SK-N-SH treated with all-trans-retinoic acid at 6 μM for 48 hours (cell line): ENCODE measurements around the gene KIFBP.

ENCODE experiments used
- ATAC-seq: fragments of 200-7000 bp; cut with Tn5 transposase; 3 replicates; pipeline ENCODE4 v1.9.1; 2020; ENCODE audit warnings: mild to moderate bottlenecking, moderate library complexity
- ARNTL ChIP-seq: fragments of 450-650 bp; formaldehyde crosslinking; IDR thresholded peaks from 2 replicates; pipeline ENCODE4 v1.5.0; 2020; ENCODE audit warnings: low read depth, mild to moderate bottlenecking, moderate library complexity, borderline replicate concordance
- BACH2 ChIP-seq: fragments of 250-450 bp; sonication (Bioruptor Pico); IDR thresholded peaks from 2 replicates; pipeline ENCODE4 v1.9.0; 2021; ENCODE audit warnings: mild to moderate bottlenecking, borderline replicate concordance
- CSDC2 ChIP-seq: fragments of 250-450 bp; sonication (Bioruptor Pico); IDR thresholded peaks from 2 replicates; pipeline ENCODE4 v1.5.0; 2020; ENCODE audit warnings: mild to moderate bottlenecking, moderate library complexity
- ESRRG ChIP-seq: fragments of 250-450 bp; sonication (Bioruptor Pico); IDR thresholded peaks from 2 replicates; pipeline ENCODE4 v1.6.1; 2021; ENCODE audit warnings: mild to moderate bottlenecking
- GLIS3 ChIP-seq: fragments of 250-450 bp; sonication (Bioruptor Pico); IDR thresholded peaks from 2 replicates; pipeline ENCODE4 v1.5.0; 2020; ENCODE audit warnings: mild to moderate bottlenecking, moderate library complexity
- ISL1 ChIP-seq: fragments of 250-450 bp; sonication (Bioruptor Pico); IDR thresholded peaks from 2 replicates; pipeline ENCODE4 v2.1.2; 2022; ENCODE audit warnings: mild to moderate bottlenecking, moderate library complexity
- OSR1 ChIP-seq: fragments of 250-450 bp; sonication (Bioruptor Pico); IDR thresholded peaks from 2 replicates; pipeline ENCODE4 v1.8.0; 2022; ENCODE audit warnings: moderate library complexity, mild to moderate bottlenecking, inconsistent platforms
- PPARA ChIP-seq: fragments of 250-450 bp; sonication (Bioruptor Pico); IDR thresholded peaks from 2 replicates; pipeline ENCODE4 v1.5.0; 2020; ENCODE audit warnings: mild to moderate bottlenecking, borderline replicate concordance
- RARB ChIP-seq: fragments of 250-450 bp; sonication (Bioruptor Pico); IDR thresholded peaks from 2 replicates; pipeline ENCODE4 v1.8.0; 2021; ENCODE audit warnings: mild to moderate bottlenecking, moderate library complexity
- SNAI2 ChIP-seq: fragments of 250-450 bp; sonication (Bioruptor Pico); IDR thresholded peaks from 2 replicates; pipeline ENCODE4 v1.5.0; 2020; ENCODE audit warnings: mild to moderate bottlenecking, moderate library complexity
- TCF4 ChIP-seq: fragments of 250-450 bp; sonication (Bioruptor Pico); IDR thresholded peaks from 2 replicates; pipeline ENCODE4 v1.8.0; 2021; ENCODE audit warnings: mild to moderate bottlenecking, moderate library complexity, borderline replicate concordance
- TOX ChIP-seq: fragments of 250-450 bp; sonication (Bioruptor Pico); IDR thresholded peaks from 2 replicates; pipeline ENCODE4 v1.8.0; 2021; ENCODE audit warnings: mild to moderate bottlenecking, moderate library complexity, borderline replicate concordance
- ZC3H10 ChIP-seq: fragments of 250-450 bp; sonication (Bioruptor Pico); IDR thresholded peaks from 2 replicates; pipeline ENCODE4 v1.5.1; 2021; ENCODE audit warnings: mild to moderate bottlenecking, moderate library complexity
- ZFP3 ChIP-seq: fragments of 250-450 bp; sonication (Bioruptor Pico); IDR thresholded peaks from 2 replicates; pipeline ENCODE4 v1.5.0; 2020; ENCODE audit warnings: mild to moderate bottlenecking, moderate library complexity
- ZFP30 ChIP-seq: fragments of 450-650 bp; formaldehyde crosslinking; IDR thresholded peaks from 2 replicates; pipeline ENCODE4 v1.5.0; 2022; ENCODE audit warnings: mild to moderate bottlenecking, moderate library complexity
- ZNF565 ChIP-seq: fragments of 450-650 bp; formaldehyde crosslinking; conservative IDR thresholded peaks from 2 replicates; pipeline ENCODE4 v1.5.0; 2020; ENCODE audit warnings: low read depth, mild to moderate bottlenecking, moderate library complexity
- ZNF70 ChIP-seq: fragments of 450-650 bp; formaldehyde crosslinking; IDR thresholded peaks from 2 replicates; pipeline ENCODE4 v1.5.0; 2020; ENCODE audit warnings: mild to moderate bottlenecking, moderate library complexity
- ZNF8 ChIP-seq: fragments of 450-650 bp; formaldehyde crosslinking; IDR thresholded peaks from 2 replicates; pipeline ENCODE4 v1.5.0; 2020; ENCODE audit warnings: mild to moderate bottlenecking, moderate library complexity
- TF ChIP-seq, protein P1 (sequence below): fragments of 250-450 bp; sonication (Bioruptor Pico); IDR thresholded peaks from 2 replicates; pipeline ENCODE4 v1.8.0; 2020; ENCODE audit warnings: mild to moderate bottlenecking, moderate library complexity, borderline replicate concordance
- TF ChIP-seq, protein P2 (sequence below): fragments of 250-450 bp; sonication (Bioruptor Pico); IDR thresholded peaks from 2 replicates; pipeline ENCODE4 v1.8.0; 2021; ENCODE audit warnings: low read depth, mild to moderate bottlenecking, moderate library complexity, borderline replicate concordance
- TF ChIP-seq, protein P3 (sequence below): fragments of 250-450 bp; sonication (Bioruptor Pico); IDR thresholded peaks from 2 replicates; pipeline ENCODE4 v1.5.1; 2020; ENCODE audit warnings: low read depth, mild to moderate bottlenecking, moderate library complexity
- TF ChIP-seq, protein P4 (sequence below): fragments of 250-450 bp; sonication (Bioruptor Pico); IDR thresholded peaks from 2 replicates; pipeline ENCODE4 v1.5.1; 2021; ENCODE audit warnings: mild to moderate bottlenecking, moderate library complexity

The KIFBP gene

DNA sequence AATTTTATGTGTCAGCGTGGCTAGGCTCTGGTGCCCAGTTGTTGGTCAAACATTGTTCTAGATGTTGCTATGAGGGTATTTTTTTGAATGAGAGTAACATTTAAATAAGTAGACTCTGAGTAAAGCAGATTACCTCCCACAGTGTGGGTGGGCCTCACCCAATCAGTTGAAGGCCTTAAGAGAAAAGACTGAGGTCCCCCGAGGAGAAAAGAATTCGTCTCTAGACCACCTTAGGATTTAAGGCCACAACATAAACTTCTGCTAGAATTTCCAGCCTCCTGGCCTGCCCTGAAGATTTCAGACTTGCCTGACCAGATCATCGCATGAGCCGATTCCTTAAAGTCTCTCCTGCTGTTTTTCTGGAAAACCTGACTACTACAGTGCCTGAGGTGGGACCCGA, 54.2 kb downstream of the KIFBP start:
- no peak for TF ChIP-seq RARB
- ATAC-seq: no peak

DNA sequence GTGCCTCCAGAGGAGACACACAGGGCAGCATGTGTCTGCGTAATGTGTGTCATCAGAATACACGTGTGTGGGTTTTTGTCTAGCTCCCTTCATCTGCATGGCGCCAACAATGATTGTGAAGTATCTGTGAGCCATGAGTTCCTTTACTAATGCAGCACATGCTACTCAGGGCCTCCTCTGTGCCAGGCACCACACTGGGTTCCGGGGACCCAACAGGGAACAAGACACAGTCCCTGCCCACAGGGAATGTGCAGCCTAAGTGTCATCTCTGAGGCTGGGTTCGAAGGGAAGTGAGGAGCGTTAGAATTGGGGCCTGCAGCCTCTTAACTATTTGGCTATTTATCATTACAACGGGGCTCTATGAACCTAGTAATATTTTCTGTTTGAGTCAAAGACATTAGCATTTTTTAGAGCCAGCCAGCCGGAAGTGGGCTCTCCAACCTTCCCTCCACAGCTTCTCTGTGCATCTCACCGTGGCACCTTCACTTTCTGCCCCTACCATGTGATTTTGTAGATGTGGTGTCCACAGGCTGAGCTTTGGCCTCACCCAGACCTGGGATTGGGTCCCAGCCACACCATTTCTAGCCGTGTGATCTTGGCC, 55.4 kb downstream of the KIFBP start:
- no peak for ATAC-seq
- TF ChIP-seq, protein P1, sequence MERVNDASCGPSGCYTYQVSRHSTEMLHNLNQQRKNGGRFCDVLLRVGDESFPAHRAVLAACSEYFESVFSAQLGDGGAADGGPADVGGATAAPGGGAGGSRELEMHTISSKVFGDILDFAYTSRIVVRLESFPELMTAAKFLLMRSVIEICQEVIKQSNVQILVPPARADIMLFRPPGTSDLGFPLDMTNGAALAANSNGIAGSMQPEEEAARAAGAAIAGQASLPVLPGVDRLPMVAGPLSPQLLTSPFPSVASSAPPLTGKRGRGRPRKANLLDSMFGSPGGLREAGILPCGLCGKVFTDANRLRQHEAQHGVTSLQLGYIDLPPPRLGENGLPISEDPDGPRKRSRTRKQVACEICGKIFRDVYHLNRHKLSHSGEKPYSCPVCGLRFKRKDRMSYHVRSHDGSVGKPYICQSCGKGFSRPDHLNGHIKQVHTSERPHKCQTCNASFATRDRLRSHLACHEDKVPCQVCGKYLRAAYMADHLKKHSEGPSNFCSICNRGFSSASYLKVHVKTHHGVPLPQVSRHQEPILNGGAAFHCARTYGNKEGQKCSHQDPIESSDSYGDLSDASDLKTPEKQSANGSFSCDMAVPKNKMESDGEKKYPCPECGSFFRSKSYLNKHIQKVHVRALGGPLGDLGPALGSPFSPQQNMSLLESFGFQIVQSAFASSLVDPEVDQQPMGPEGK (CRISPR knock-in tag): no peak
- TF ChIP-seq TOX (CRISPR knock-in tag) (no peak), ARNTL (CRISPR knock-in tag) (no peak), ZNF8 (CRISPR knock-in tag) (no peak)

DNA sequence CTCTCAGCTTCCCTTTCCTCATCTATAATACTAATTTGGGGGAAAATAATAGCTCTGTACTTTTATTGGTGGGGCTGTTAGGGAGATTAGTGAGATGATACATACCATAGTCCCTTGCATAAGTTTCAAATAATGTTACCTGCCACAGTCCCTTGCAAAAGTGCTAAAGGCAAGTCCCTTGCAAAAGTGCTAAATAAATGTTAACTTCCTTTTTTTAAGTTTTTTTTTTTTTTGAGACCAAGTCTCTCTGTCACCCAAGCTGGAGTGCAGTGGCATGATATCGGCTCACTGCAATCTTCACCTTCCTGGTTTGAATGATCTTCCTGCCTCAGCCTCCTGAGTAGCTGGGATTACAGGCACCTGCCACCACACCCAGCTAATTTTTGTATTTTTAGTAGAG, 55.9 kb downstream of the KIFBP start:
- no peak for ATAC-seq

DNA sequence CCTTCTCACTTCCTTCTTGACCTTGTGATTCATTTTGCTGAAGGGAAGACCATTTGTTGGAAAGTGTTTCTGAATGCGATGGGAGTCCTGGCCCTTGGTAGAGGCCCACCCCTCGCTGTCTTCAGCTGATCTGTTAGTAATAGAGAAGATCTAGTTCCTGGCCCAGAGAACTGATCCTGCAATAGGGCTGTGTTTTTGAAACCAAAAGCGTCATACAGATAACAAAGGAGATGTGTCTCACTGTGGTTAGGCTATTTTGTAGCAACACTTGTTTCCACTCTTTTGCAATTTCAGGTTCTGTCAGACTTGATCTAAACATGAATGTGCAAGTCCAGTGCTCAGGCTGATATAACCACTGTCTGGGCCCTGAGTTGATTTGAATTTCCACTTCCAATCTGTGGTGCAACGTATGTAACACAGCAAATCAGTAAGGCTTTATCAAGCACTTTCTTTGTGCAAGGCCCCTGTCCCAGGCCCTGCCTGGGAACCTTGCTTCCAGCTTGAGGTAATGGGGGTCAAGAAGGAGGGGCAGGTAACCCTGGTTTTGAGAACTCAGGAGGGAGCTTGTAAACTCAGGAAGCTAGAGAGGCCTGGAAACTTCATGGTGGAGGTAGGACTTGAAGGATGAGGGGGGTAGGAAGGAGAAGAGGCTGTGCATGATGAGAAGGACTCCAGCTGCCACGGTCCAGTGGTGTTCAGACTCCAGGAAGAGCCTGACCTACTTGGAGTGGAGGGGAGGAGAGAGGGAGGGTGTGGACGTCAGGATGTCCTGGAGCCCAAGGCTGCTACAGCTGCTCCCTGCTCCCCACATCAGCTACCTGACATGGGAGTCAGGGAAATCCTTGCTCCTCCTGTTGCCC, 57.1 kb downstream of the KIFBP start:
- ATAC-seq: no peak
- TF ChIP-seq, protein P2, sequence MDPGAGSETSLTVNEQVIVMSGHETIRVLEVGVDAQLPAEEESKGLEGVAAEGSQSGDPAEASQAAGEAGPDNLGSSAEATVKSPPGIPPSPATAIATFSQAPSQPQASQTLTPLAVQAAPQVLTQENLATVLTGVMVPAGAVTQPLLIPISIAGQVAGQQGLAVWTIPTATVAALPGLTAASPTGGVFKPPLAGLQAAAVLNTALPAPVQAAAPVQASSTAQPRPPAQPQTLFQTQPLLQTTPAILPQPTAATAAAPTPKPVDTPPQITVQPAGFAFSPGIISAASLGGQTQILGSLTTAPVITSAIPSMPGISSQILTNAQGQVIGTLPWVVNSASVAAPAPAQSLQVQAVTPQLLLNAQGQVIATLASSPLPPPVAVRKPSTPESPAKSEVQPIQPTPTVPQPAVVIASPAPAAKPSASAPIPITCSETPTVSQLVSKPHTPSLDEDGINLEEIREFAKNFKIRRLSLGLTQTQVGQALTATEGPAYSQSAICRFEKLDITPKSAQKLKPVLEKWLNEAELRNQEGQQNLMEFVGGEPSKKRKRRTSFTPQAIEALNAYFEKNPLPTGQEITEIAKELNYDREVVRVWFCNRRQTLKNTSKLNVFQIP: no peak
- TF ChIP-seq SNAI2 (CRISPR knock-in tag) (no peak), ZNF8 (CRISPR knock-in tag) (no peak), ZC3H10 (no peak), ZNF70 (CRISPR knock-in tag) (no peak), GLIS3 (CRISPR knock-in tag) (no peak), ESRRG (CRISPR knock-in tag) (no peak), PPARA (CRISPR knock-in tag) (no peak), RARB (no peak), ZFP3 (CRISPR knock-in tag) (no peak), OSR1 (CRISPR knock-in tag) (no peak), ZNF565 (CRISPR knock-in tag) (no peak), ISL1 (CRISPR knock-in tag) (no peak)
- TF ChIP-seq, protein P3, sequence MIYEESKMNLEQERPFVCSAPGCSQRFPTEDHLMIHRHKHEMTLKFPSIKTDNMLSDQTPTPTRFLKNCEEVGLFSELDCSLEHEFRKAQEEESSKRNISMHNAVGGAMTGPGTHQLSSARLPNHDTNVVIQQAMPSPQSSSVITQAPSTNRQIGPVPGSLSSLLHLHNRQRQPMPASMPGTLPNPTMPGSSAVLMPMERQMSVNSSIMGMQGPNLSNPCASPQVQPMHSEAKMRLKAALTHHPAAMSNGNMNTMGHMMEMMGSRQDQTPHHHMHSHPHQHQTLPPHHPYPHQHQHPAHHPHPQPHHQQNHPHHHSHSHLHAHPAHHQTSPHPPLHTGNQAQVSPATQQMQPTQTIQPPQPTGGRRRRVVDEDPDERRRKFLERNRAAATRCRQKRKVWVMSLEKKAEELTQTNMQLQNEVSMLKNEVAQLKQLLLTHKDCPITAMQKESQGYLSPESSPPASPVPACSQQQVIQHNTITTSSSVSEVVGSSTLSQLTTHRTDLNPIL (CRISPR knock-in tag): no peak

More for the DNA sequence above, 55.9 kb downstream of the KIFBP start:
- TF ChIP-seq ZNF8 (CRISPR knock-in tag) (no peak), GLIS3 (CRISPR knock-in tag) (no peak), ESRRG (CRISPR knock-in tag) (no peak), SNAI2 (CRISPR knock-in tag) (no peak), ZNF565 (CRISPR knock-in tag) (no peak), PPARA (CRISPR knock-in tag) (no peak), ARNTL (CRISPR knock-in tag) (no peak), TCF4 (CRISPR knock-in tag) (no peak), BACH2 (CRISPR knock-in tag) (no peak), CSDC2 (CRISPR knock-in tag) (no peak), ZC3H10 (no peak), ZFP3 (CRISPR knock-in tag) (no peak), ZFP30 (CRISPR knock-in tag) (no peak), ISL1 (CRISPR knock-in tag) (no peak), OSR1 (CRISPR knock-in tag) (no peak)
- TF ChIP-seq, protein P3 (CRISPR knock-in tag): no peak
- TF ChIP-seq, protein P4, sequence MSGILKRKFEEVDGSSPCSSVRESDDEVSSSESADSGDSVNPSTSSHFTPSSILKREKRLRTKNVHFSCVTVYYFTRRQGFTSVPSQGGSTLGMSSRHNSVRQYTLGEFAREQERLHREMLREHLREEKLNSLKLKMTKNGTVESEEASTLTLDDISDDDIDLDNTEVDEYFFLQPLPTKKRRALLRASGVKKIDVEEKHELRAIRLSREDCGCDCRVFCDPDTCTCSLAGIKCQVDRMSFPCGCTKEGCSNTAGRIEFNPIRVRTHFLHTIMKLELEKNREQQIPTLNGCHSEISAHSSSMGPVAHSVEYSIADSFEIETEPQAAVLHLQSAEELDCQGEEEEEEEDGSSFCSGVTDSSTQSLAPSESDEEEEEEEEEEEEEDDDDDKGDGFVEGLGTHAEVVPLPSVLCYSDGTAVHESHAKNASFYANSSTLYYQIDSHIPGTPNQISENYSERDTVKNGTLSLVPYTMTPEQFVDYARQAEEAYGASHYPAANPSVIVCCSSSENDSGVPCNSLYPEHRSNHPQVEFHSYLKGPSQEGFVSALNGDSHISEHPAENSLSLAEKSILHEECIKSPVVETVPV (CRISPR knock-in tag): no peak
- TF ChIP-seq, protein P1 (CRISPR knock-in tag): no peak
- TF ChIP-seq, all 23 proteins: peak for 0
